GM19035 (cell line): ENCODE measurements around the gene CD27.
"Not testable (repeated sequence)": the region's sequence is repeated elsewhere in the genome, so short reads cannot be mapped to it uniquely, and the experiment has no call there.

Experiments used
- ATAC-seq: cut with Tn5 transposase; IDR thresholded peaks from one replicate; pipeline ENCODE4 v1.9.1; 2021; ENCODE audit not compliant: unreplicated experiment

CD27 gene

GRCh38 chr12:6478416-6478815 lies 33.7 kb downstream of the CD27 start:
- ATAC-seq: no peak

- no peak for ATAC-seq
Observed at GRCh38 chr12:6488240-6488639, 43.5 kb downstream of the CD27 start.

- ATAC-seq: no peak
Observed at GRCh38 chr12:6489449-6489848, 44.7 kb downstream of the CD27 start.

GRCh38 chr12:6490673-6491072 lies 45.9 kb downstream of the CD27 start:
- ATAC-seq: not testable (repeated sequence)

GRCh38 chr12:6492838-6493496 lies 48.2 kb downstream of the CD27 start, which contains the start of gene MRPL51:
TSS of gene MRPL51 (minus strand) at chr12:6493262. CDS start at chr12:6493136, 126 bp downstream.
- peak; percentile 70 for ATAC-seq

GRCh38 chr12:6493497-6494257 lies 48.9 kb downstream of the CD27 start, which contains the start of gene NCAPD2:
TSS of gene NCAPD2 (plus strand) at chr12:6494102. CDS start at chr12:6495099, 997 bp downstream.
- peak; percentile 87 for ATAC-seq

GRCh38 chr12:6494258-6494743 lies 49.5 kb downstream of the CD27 start:
- ATAC-seq: no peak

- no peak for ATAC-seq
Observed at GRCh38 chr12:6494968-6495367, 50.2 kb downstream of the CD27 start.

GRCh38 chr12:6497291-6497690 lies 52.5 kb downstream of the CD27 start:
- not testable (repeated sequence) for ATAC-seq

GRCh38 chr12:6500466-6500865 lies 55.7 kb downstream of the CD27 start:
- no peak for ATAC-seq
